Neural cell (in vitro differentiated cells): Measurements from ENCODE around the gene NOL4L. TPM values are rescaled to one million over a fixed set of nuclear protein-coding genes. Genes with fewer than 3 reads are reported as not detected.

ENCODE experiments used
- H2AFZ ChIP-seq: fragments of 200-600, 300-800 bp; sonication (generic), shearing (Covaris generic); 2 replicates; pipeline ENCODE4 v1.6.0; 2014; ENCODE audit warnings: low read depth, mild to moderate bottlenecking, antibody characterized with exemption, low read length, moderate library complexity
- H3F3A ChIP-seq: fragments of 200-600 bp; shearing (Covaris generic); 2 replicates; pipeline ENCODE4 v1.6.1; 2016; ENCODE audit warnings: mild to moderate bottlenecking, moderate library complexity, mixed read lengths, antibody characterized with exemption, low read length; ENCODE audit not compliant: insufficient read depth, poor library complexity, severe bottlenecking
- H3K27ac ChIP-seq: fragments of 200-600, 300-800 bp; sonication (generic), shearing (Covaris generic); 2 replicates; pipeline ENCODE4 v1.5.1; 2014; ENCODE audit warnings: mild to moderate bottlenecking, low read length, moderate library complexity
- H3K27me3 ChIP-seq: fragments of 300-800, 200-600 bp; sonication (generic), shearing (Covaris generic); 2 replicates; pipeline ENCODE4 v1.6.0; 2014; ENCODE audit warnings: mild to moderate bottlenecking, low read depth, low read length, moderate library complexity; ENCODE audit not compliant: insufficient read depth
- H3K36me3 ChIP-seq: fragments of 300-800, 200-600 bp; sonication (generic), shearing (Covaris generic); 2 replicates; pipeline ENCODE4 v1.5.1; 2014; ENCODE audit warnings: mild to moderate bottlenecking, antibody characterized with exemption, low read length, moderate library complexity; ENCODE audit not compliant: insufficient read depth
- H3K4me2 ChIP-seq: fragments of 300-800, 200-600 bp; sonication (generic), shearing (Covaris generic); 2 replicates; pipeline ENCODE4 v1.6.0; 2014; ENCODE audit warnings: mild to moderate bottlenecking, low read length
- H3K4me3 ChIP-seq: fragments of 300-800, 200-600 bp; sonication (generic), shearing (Covaris generic); 2 replicates; pipeline ENCODE4 v1.5.1; 2014; ENCODE audit warnings: mild to moderate bottlenecking, low read length, moderate library complexity
- H3K79me2 ChIP-seq: fragments of 200-600 bp; shearing (Covaris generic); replicated peaks from 2 replicates; pipeline ENCODE4 v1.6.0; 2014; ENCODE audit warnings: mild to moderate bottlenecking, low read length, moderate library complexity; ENCODE audit not compliant: insufficient read depth
- H3K9ac ChIP-seq: fragments of 300-800, 200-600 bp; sonication (generic), shearing (Covaris generic); 2 replicates; pipeline ENCODE4 v1.6.1; 2016; ENCODE audit warnings: mild to moderate bottlenecking, low read length, mixed read lengths
- H3K9me2 ChIP-seq: fragments of 200-600 bp; shearing (Covaris generic); 2 replicates; pipeline ENCODE4 v1.6.1; 2016; ENCODE audit warnings: mild to moderate bottlenecking, low read length, mixed read lengths; ENCODE audit not compliant: insufficient read depth
- H3K9me3 ChIP-seq: fragments of 200-600, 300-800 bp; sonication (generic), shearing (Covaris generic); 2 replicates; pipeline ENCODE4 v1.6.1; 2016; ENCODE audit warnings: mild to moderate bottlenecking, mixed run types, low read length, moderate library complexity, mixed read lengths
- H4K20me1 ChIP-seq: fragments of 200-600 bp; shearing (Covaris generic); 2 replicates; pipeline ENCODE4 v1.6.1; 2016; ENCODE audit warnings: mild to moderate bottlenecking, mixed run types; ENCODE audit not compliant: insufficient read depth
- EP300 ChIP-seq: fragments of 450-650 bp; conservative IDR thresholded peaks from 2 replicates; pipeline ENCODE4 v1.6.1; 2014; ENCODE audit warnings: antibody characterized with exemption, mild to moderate bottlenecking, moderate library complexity; ENCODE audit not compliant: poor library complexity, severe bottlenecking
- EZH2 ChIP-seq: fragments of 200-600, 300-800 bp; shearing (Covaris generic), sonication (generic); IDR thresholded peaks from 2 replicates; pipeline ENCODE4 v1.6.1; 2014; ENCODE audit warnings: antibody characterized with exemption, low read length, borderline replicate concordance, mild to moderate bottlenecking; ENCODE audit not compliant: insufficient read depth, poor library complexity, severe bottlenecking
- MXI1 ChIP-seq: fragments of 450-650 bp; conservative IDR thresholded peaks from 2 replicates; pipeline ENCODE4 v1.6.1; 2014; ENCODE audit warnings: antibody characterized with exemption, mild to moderate bottlenecking; ENCODE audit not compliant: poor library complexity, severe bottlenecking
- POLR2AphosphoS5 ChIP-seq: IDR thresholded peaks from 2 replicates; pipeline ENCODE4 v1.6.1; 2012
- RAD21 ChIP-seq: fragments of 450-650 bp; conservative IDR thresholded peaks from 2 replicates; pipeline ENCODE4 v1.6.1; 2014; ENCODE audit warnings: antibody characterized with exemption, mild to moderate bottlenecking, moderate library complexity
- SMC3 ChIP-seq: fragments of 450-650 bp; conservative IDR thresholded peaks from 2 replicates; pipeline ENCODE4 v1.6.1; 2014; ENCODE audit warnings: antibody characterized with exemption, mild to moderate bottlenecking, moderate library complexity; ENCODE audit not compliant: poor library complexity
- TAF1 ChIP-seq: IDR thresholded peaks from 2 replicates; pipeline ENCODE4 v1.6.1; 2012; ENCODE audit warnings: low read depth
- polyA plus RNA-seq: library from polyadenylated mRNA; depleted of rRNA; stranded (reverse); fragments of >200 nt; gene quantifications from 2 replicates; pipeline ENCODE4 v1.2.3, GENCODE V29; 2014
- TF ChIP-seq, protein P1 (sequence below): fragments of 450-650 bp; IDR thresholded peaks from 2 replicates; pipeline ENCODE4 v1.5.1; 2014; ENCODE audit warnings: antibody characterized with exemption, mild to moderate bottlenecking, moderate library complexity; ENCODE audit not compliant: poor library complexity, severe bottlenecking
- TF ChIP-seq, protein P2 (sequence below): IDR thresholded peaks from 2 replicates; pipeline ENCODE4 v1.6.1; 2012; ENCODE audit warnings: borderline replicate concordance

NOL4L gene
- polyA plus RNA-seq, 1 donor from 2014 or later = 20.4 TPM

DNA sequence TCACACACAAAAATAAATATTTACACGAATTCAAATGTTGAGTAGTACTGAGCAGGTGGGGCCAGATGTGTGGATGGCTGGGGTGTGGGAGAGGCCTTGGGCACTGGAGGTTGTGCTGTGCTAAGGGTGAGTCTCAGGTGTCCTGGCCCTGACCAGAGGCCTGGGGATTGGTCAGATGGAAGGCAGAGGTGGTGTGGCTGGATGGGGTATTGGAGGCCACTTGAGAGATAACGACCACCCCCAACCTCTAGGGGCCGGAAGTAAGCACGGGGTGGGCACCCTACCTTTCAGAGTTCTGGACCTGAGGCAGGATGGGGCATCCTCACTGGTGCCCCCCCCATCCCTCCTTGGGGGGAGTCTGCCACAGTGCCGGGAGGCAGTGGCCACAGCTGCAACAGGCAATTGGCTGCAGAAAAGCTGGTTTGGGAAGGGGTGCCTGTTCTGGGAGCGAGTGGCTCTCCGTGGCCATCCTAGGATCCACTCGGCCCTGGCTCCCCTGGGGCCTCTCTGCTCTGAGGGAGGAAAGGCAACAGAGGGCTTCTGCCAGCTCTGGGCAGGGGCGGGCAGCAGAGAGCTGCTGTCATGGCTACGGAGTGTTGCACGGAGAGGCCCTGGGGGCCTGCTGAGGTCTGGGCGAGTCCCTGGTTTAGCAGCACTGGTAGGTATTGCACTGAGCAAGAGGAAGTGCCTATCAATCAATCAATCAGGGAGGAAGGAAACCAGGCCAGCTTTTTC is 139.4 kb downstream of the NOL4L start (continued):
- TF ChIP-seq, protein P1, sequence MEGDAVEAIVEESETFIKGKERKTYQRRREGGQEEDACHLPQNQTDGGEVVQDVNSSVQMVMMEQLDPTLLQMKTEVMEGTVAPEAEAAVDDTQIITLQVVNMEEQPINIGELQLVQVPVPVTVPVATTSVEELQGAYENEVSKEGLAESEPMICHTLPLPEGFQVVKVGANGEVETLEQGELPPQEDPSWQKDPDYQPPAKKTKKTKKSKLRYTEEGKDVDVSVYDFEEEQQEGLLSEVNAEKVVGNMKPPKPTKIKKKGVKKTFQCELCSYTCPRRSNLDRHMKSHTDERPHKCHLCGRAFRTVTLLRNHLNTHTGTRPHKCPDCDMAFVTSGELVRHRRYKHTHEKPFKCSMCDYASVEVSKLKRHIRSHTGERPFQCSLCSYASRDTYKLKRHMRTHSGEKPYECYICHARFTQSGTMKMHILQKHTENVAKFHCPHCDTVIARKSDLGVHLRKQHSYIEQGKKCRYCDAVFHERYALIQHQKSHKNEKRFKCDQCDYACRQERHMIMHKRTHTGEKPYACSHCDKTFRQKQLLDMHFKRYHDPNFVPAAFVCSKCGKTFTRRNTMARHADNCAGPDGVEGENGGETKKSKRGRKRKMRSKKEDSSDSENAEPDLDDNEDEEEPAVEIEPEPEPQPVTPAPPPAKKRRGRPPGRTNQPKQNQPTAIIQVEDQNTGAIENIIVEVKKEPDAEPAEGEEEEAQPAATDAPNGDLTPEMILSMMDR = no peak

DNA sequence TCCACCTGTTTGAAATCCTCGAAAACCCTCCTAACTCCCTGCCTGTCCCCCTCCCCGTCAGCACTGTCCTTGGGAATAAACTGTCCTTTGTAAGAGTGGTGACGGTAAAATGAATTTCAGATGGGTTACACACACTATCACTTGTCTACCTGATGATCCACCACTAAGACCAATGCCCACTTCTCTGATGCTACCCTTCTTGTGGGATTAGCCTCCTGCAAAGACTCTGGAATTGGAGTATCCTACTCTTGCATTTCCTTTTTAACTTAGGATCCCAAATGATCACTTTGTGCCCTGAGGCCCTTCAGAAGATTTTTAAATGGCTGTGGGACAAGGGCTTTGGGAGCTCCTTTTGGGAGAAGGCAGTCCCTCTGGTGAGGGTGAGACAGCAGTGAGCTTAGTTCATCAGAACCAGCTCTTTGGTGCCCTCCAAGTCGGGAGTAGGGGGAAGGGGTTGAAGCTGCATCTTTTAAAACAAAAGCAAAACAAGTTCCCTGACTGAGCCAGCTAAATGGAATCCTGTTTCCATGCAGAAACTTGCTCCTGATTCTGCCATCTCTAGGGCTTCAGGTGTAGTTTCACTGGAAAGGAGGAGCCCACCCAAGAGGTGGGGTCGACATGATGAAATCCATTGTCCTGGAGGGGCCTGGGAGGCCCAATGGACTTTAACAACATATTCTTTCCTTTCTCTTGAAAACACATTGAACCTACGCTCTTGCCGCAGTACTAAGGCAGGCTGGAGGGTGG is 140.5 kb downstream of the NOL4L start:
- Histone ChIP-seq H3K4me2 (no peak overlapping the region), H3K9me2 (no peaks in the 10 kb centered on the region), H3K4me3 (no peak overlapping the region), H3F3A (no peaks in the 10 kb centered on the region), H3K9ac (no peak overlapping the region), H3K79me2 (no peaks in the 10 kb centered on the region), H3K9me3 (no peaks in the 10 kb centered on the region), H4K20me1 (no peaks in the 10 kb centered on the region), H3K36me3 (peaks cover 8% of the 10 kb centered on the region), H3K27ac (no peak overlapping the region), H3K27me3 (no peaks in the 10 kb centered on the region), H2AFZ (no peak overlapping the region)
- TF ChIP-seq MXI1 = no peak
- no peak for TF ChIP-seq SMC3
- no peak for TF ChIP-seq EZH2
- TF ChIP-seq EP300 = no peak
- TF ChIP-seq POLR2AphosphoS5 = no peak
- TF ChIP-seq, protein P1 = no peak
- no peak for TF ChIP-seq TAF1
- no peak for TF ChIP-seq RAD21
- TF ChIP-seq, protein P2, sequence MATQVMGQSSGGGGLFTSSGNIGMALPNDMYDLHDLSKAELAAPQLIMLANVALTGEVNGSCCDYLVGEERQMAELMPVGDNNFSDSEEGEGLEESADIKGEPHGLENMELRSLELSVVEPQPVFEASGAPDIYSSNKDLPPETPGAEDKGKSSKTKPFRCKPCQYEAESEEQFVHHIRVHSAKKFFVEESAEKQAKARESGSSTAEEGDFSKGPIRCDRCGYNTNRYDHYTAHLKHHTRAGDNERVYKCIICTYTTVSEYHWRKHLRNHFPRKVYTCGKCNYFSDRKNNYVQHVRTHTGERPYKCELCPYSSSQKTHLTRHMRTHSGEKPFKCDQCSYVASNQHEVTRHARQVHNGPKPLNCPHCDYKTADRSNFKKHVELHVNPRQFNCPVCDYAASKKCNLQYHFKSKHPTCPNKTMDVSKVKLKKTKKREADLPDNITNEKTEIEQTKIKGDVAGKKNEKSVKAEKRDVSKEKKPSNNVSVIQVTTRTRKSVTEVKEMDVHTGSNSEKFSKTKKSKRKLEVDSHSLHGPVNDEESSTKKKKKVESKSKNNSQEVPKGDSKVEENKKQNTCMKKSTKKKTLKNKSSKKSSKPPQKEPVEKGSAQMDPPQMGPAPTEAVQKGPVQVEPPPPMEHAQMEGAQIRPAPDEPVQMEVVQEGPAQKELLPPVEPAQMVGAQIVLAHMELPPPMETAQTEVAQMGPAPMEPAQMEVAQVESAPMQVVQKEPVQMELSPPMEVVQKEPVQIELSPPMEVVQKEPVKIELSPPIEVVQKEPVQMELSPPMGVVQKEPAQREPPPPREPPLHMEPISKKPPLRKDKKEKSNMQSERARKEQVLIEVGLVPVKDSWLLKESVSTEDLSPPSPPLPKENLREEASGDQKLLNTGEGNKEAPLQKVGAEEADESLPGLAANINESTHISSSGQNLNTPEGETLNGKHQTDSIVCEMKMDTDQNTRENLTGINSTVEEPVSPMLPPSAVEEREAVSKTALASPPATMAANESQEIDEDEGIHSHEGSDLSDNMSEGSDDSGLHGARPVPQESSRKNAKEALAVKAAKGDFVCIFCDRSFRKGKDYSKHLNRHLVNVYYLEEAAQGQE = no peak
